HUES48 (cell line): ENCODE results near the gene POLR2L.

Experiments
- H3K27ac ChIP-seq: one replicate; pipeline ENCODE4 v1.7.0; 2013; ENCODE audit warnings: low read depth, low read length, inconsistent platforms
- H3K27me3 ChIP-seq: 2 replicates; pipeline ENCODE4 v1.6.1; 2013; ENCODE audit warnings: mild to moderate bottlenecking, low read length; ENCODE audit not compliant: control insufficient read depth, insufficient read depth
- H3K36me3 ChIP-seq: 2 replicates; pipeline ENCODE4 v1.6.1; 2013; ENCODE audit warnings: low read length; ENCODE audit not compliant: control insufficient read depth, insufficient read depth
- H3K4me1 ChIP-seq: 2 replicates; pipeline ENCODE4 v1.6.1; 2013; ENCODE audit warnings: mild to moderate bottlenecking, low read length; ENCODE audit not compliant: control insufficient read depth, insufficient read depth
- H3K4me3 ChIP-seq: 2 replicates; pipeline ENCODE4 v1.5.1; 2013; ENCODE audit warnings: mild to moderate bottlenecking, low read depth, low read length
- H3K9ac ChIP-seq: 2 replicates; pipeline ENCODE4 v1.6.1; 2013; ENCODE audit warnings: mild to moderate bottlenecking, low read depth, low read length, moderate library complexity
- H3K9me3 ChIP-seq: 2 replicates; pipeline ENCODE4 v1.6.1; 2013; ENCODE audit warnings: low read length; ENCODE audit not compliant: control insufficient read depth, insufficient read depth

The POLR2L gene

DNA sequence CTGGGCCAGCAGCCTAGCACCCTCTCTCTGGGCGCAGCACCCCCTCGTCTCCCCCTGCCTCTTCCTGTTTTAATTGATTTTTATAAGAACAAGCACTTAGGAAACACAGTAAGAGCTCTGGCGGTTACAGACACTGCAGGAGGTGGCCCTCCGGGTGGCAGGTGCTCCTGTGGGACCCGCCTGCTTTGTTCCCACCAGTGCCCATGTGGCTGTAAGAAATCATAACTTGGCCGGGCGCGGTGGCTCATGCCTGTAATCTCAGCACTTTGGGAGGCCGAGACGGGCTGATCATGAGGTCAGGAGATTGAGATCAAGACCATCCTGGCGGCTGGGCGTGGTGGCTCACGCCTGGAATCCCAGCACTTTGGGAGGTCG is 18.8 kb upstream of the POLR2L start:
- no peaks in the 10 kb centered on the region for H3K9me3 ChIP-seq
- H3K36me3 ChIP-seq = peaks cover 6% of the 10 kb centered on the region; the same call in 1 of the 2 replicates
- H3K4me3 ChIP-seq = no peak overlapping the region
- no peak overlapping the region for H3K27ac ChIP-seq
- no peak overlapping the region for H3K9ac ChIP-seq
- peaks cover 27% of the 10 kb centered on the region for H3K4me1 ChIP-seq
- H3K27me3 ChIP-seq = no peaks in the 10 kb centered on the region

- H3K27ac ChIP-seq = no peak overlapping the region
- peaks cover 30% of the 10 kb centered on the region for H3K4me1 ChIP-seq
- no peaks in the 10 kb centered on the region for H3K27me3 ChIP-seq
- no peaks in the 10 kb centered on the region for H3K36me3 ChIP-seq
- no peaks in the 10 kb centered on the region for H3K9me3 ChIP-seq
- no peak overlapping the region for H3K4me3 ChIP-seq
- no peak overlapping the region for H3K9ac ChIP-seq
Measured at GRCh38 chr11:860234-861104, 18.1 kb upstream of the POLR2L start.

DNA sequence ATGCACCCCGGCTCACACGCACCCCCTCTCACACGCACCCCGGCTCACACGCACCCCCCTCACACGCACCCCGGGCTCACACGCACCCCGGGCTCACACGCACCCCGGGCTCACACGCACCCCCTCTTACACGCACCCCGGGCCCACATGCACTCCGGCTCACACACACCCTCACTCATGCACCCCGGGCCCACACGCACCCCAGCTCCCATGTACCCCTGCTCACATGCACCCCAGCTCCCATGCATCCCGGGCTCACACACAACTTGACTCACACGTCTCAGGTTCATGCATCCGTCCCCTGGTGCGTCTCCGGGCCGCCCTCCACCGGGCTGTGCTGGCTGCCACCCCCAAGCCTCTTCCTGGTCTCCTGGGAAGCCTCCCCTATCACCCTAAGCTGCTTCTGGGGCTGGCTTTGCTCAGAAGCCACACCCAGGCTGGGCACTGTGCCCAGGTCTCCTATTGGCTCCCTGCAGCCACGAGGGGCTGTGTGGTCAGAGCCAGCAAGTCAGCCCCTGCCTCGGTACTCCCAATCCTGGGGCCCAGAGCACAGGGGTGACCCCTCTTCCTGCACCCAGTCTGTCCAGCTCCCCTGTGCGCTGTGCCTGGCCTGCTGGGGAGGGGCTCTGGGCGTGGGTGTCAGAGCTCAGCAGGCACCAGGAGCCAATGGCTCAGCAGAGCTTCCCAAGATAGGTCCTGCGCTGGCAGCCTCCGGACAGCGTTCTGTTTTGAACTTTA is 17.2 kb upstream of the POLR2L start:
- Histone ChIP-seq H3K27me3 (no peaks in the 10 kb centered on the region), H3K27ac (no peak overlapping the region), H3K36me3 (no peaks in the 10 kb centered on the region), H3K4me1 (peaks cover 30% of the 10 kb centered on the region), H3K4me3 (no peak overlapping the region), H3K9me3 (no peaks in the 10 kb centered on the region), H3K9ac (no peak overlapping the region)

- Histone ChIP-seq H3K9ac (no peak overlapping the region), H3K9me3 (no peaks in the 10 kb centered on the region), H3K4me1 (peaks cover 30% of the 10 kb centered on the region), H3K4me3 (no peak overlapping the region), H3K27me3 (no peaks in the 10 kb centered on the region), H3K27ac (no peak overlapping the region), H3K36me3 (no peaks in the 10 kb centered on the region)
Measured at GRCh38 chr11:858762-859339, 16.5 kb upstream of the POLR2L start.

DNA sequence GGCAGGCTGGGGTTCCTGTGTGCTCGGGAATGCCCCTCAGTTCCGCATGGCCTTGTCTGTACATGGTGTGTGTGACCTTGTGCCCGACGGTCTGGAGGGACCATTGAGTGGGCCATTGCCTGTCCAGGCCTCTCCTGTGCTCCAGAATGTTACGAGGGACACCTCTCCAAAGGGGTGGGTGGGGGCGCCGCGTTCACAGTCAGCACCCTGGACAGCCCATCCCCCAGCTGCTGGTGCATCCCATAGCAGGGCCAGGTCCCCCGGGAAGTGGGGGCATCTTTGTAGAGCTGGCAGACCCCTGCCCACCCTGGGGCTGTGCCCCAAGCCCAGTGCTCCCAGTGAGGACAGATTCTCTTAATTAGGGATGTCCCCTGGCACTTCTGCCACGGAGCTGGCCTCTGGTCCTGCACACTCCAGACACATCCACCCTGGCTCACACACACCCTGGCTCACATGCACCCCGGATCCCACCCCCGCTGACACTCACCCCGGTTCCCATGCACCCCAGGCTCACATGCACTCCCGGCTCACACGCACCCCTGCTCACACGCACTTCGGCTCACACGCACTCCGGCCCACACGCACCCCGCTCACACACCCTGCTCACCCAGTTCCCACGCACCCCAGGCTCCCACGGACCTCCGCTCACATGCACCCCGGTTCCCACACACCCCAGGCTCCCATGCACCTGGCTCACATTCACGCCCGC is 15.9 kb upstream of the POLR2L start:
- Histone ChIP-seq H3K9ac (no peak overlapping the region), H3K36me3 (no peaks in the 10 kb centered on the region), H3K4me1 (peaks cover 23% of the 10 kb centered on the region), H3K4me3 (no peak overlapping the region), H3K27me3 (no peaks in the 10 kb centered on the region), H3K27ac (no peak overlapping the region), H3K9me3 (no peaks in the 10 kb centered on the region)

- no peak overlapping the region for H3K27ac ChIP-seq
- H3K4me3 ChIP-seq = no peak overlapping the region
- H3K4me1 ChIP-seq = peaks cover 10% of the 10 kb centered on the region
- H3K9ac ChIP-seq = no peak overlapping the region
- no peaks in the 10 kb centered on the region for H3K27me3 ChIP-seq
- H3K36me3 ChIP-seq = no peaks in the 10 kb centered on the region
- no peaks in the 10 kb centered on the region for H3K9me3 ChIP-seq
Measured at GRCh38 chr11:856397-856796, 14.1 kb upstream of the POLR2L start.

GRCh38 chr11:855796-856195 is 13.5 kb upstream of the POLR2L start:
- Histone ChIP-seq H3K27me3 (no peaks in the 10 kb centered on the region), H3K9me3 (no peaks in the 10 kb centered on the region), H3K4me1 (peaks cover 10% of the 10 kb centered on the region), H3K36me3 (no peaks in the 10 kb centered on the region), H3K27ac (no peak overlapping the region), H3K4me3 (no peak overlapping the region), H3K9ac (no peak overlapping the region)

DNA sequence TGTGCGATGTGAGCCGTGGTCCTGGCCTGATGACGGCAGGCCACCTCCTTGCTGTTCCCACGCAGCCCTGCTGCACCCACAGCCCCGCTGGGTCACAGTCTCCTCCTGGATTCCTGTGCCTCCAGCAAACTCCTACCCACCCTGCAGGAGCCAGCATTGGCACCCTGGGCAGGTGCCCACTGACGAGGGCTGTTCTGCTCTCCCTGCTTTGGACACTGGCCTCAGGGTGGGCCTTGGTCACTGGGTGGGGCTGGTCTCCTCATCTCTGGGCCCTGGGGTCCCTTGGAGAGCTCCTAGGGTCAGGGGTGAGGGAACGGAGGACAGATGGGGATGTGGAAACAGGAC is 13.0 kb upstream of the POLR2L start:
- no peaks in the 10 kb centered on the region for H3K36me3 ChIP-seq
- H3K9ac ChIP-seq = no peak overlapping the region
- no peak overlapping the region for H3K27ac ChIP-seq
- H3K4me1 ChIP-seq = peaks cover 10% of the 10 kb centered on the region
- no peaks in the 10 kb centered on the region for H3K9me3 ChIP-seq
- H3K27me3 ChIP-seq = peaks cover 3% of the 10 kb centered on the region; the same call in 1 of the 2 replicates
- no peak overlapping the region for H3K4me3 ChIP-seq

- Histone ChIP-seq H3K9me3 (no peaks in the 10 kb centered on the region), H3K4me1 (peaks cover 10% of the 10 kb centered on the region), H3K4me3 (no peak overlapping the region), H3K9ac (no peak overlapping the region), H3K27me3 (peaks cover 3% of the 10 kb centered on the region; the same call in 1 of the 2 replicates), H3K27ac (no peak overlapping the region), H3K36me3 (no peaks in the 10 kb centered on the region)
Measured at GRCh38 chr11:854601-855329, 12.4 kb upstream of the POLR2L start.

GRCh38 chr11:853682-854448 is 11.5 kb upstream of the POLR2L start:
- Histone ChIP-seq H3K27me3 (peaks cover 3% of the 10 kb centered on the region; the same call in 1 of the 2 replicates), H3K9me3 (no peaks in the 10 kb centered on the region), H3K27ac (no peak overlapping the region), H3K9ac (no peak overlapping the region), H3K36me3 (no peaks in the 10 kb centered on the region), H3K4me1 (peaks cover 10% of the 10 kb centered on the region), H3K4me3 (no peak overlapping the region)
